NCI-H82 (cell line): Measurements from ENCODE around the gene PUSL1.
"Not testable (repeated sequence)": the region's sequence is repeated elsewhere in the genome, so short reads cannot be mapped to it uniquely, and the experiment has no call there.

Source experiments
- DNase-seq: peaks from one replicate; lab custom pipeline; 2025; lab: John Stamatoyannopoulos, UW

PUSL1 gene

DNA sequence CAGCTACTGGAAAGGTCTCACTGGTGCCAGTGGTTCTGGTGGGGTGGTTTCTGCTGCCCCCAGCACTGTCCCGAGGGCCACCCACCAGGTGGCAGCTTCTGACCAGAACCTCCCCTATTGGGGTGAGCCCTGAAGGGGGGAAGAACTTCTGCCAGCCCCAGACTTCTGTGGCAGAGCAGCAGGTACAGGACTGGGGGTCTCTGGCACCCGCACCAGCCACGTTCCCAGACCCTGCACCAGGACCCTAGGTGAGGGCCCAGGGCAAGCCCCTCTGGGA, 1.6 kb downstream of the PUSL1 start:
- no peak for DNase-seq

- DNase-seq: no peak
Observed at GRCh38 chr1:1310476-1311053, 2.2 kb downstream of the PUSL1 start.

GRCh38 chr1:1311107-1312104, 3.0 kb downstream of the PUSL1 start:
- no peak for DNase-seq

DNA sequence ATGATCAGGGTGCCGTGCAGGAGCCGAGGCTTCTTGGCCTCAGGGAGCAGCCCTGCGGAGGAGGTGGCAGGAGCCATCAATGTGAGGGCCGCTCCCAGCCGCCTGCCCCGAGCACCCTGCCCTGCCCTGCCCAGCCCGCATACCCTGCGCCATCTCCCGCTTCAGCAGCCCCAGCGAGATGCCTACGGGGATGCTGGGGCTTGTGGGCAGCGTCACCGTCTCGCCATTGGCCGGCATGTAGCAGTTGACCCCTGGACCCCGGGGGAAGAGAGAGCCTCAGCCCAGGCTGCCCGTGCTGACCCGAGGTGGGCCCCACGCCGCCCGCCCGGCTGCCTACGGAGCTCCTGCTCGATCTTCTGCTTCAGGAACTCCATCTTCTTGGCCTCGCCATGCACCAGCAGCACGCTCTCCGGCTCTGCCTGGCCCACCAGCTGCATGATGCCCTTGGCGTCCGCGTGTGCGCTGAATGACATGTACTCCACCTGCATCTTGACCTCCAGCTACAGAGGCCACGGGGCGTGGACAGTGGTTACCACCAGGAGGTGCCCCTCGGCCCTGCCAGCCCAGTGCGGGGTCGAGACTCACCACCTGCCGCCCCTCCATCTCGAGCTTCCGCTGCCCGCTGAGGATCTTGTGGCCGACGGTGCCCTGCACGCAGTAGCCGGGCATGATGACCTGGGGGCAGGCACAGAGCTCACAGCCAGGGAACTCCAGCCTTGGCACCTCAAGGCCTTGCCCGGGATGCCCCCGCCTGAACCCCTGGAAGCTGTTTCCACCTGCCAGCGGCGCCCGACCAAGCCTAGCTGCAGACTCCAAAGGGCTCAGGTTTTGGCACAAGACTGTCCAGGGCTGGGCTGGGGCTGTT, 4.3 kb downstream of the PUSL1 start:
- DNase-seq: no peak

DNA sequence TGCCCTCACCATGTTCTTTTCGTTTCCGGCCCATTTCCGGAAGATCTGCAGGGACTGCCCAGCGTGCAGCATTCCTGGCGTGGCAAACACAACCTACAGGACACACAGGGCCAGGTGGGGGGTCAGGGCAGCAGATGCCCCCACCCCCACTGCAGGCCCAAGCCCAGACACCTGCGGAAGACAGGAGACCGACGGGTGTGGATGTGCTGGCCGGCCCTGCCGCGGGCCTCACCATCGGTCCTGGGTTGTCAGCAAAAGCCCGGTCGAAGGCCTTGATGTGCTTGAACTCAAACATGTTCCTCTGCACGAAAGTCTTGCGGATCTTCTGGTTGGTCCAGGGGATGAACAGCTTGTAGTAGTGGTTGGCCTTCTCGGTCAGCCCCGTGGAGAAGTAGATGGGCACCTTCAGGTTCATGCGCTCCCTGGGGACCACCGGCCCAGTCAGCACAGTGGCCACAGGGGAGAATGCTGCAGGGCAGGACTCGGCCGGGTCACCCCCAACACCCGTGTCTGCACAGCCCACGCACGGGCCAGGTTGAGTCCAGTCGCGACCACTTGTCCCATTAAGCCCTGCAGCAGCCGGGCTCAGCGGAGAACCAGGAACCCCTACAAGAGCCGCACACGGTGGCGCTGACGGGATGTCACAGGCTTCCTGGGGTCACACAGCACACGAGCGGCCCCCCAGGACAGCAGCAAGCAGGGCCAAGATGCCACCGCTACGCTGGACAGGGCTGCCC, 5.3 kb downstream of the PUSL1 start:
- no peak for DNase-seq

DNA sequence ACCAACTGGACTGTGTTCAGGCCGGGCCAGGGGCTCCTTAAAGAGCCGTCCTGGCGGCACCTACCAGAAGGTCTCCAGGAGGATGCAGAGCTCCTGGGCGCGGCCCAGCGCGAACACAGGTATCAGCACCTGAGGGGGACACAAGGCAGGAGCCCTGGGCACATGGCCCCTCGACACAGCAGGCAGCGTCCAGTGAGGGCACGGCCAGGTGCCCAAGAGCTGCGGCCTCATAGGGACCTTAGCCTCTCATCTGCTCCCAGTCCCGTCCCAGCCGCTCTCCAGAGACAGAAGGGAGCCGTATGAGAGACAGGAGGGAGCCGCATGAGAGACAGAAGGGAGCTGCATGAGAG, 5.8 kb downstream of the PUSL1 start:
- no peak for DNase-seq

DNA sequence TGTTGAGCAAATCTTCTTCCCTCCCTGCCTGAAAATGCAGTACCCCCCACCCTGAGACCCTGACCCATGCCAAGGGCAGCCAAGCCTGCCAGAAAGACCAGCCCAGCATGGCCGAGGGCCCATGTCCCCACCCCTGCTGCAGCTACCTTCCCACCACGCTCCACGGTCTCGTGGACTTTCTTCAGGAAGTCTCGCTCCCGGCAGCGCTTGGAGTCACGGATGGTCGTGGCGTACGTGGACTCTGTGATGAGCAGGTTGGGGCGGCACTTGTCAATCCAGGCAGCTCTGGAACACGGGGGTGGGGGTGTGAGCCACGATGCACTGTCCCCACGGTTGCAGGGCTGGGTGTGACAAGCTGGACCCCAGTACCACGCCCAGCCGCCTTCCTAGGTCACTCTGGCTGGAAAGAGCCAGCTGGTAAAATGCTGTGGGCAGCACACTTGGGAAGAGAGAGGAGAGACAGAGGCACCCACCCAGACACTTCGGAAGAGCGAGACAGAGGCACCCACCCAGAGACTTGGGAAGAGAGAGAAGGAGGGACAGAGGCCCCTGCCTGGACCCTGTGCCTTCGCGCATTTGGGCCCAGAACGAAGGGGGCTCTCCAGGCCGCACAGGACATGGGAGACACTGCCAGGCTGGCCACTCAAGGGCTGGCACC, 6.4 kb downstream of the PUSL1 start:
- no peak for DNase-seq

GRCh38 chr1:1315435-1315954, 7.1 kb downstream of the PUSL1 start:
- DNase-seq: peak; percentile 55

DNA sequence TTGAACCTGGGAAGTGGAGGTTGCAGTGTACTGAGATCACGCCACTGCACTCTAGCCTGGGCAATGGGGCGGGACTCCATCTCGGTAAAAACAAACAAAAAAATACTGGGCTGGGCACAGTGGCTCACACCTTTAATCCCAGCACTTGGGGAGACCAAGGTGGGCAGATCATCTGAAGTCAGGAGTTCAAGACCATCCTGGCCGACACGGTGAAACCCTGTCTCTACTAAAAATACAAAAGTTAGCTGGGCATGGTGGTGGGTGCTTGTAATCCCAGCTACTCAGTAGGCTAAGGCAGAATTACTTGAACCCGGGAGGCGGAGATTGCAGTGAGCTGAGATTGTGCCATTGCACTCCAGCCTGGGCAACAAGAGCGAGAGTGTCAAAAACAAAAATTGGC, 7.8 kb downstream of the PUSL1 start:
- DNase-seq: not testable (repeated sequence)

- DNase-seq: no peak
Observed at GRCh38 chr1:1317420-1317819, 9.0 kb downstream of the PUSL1 start.

DNA sequence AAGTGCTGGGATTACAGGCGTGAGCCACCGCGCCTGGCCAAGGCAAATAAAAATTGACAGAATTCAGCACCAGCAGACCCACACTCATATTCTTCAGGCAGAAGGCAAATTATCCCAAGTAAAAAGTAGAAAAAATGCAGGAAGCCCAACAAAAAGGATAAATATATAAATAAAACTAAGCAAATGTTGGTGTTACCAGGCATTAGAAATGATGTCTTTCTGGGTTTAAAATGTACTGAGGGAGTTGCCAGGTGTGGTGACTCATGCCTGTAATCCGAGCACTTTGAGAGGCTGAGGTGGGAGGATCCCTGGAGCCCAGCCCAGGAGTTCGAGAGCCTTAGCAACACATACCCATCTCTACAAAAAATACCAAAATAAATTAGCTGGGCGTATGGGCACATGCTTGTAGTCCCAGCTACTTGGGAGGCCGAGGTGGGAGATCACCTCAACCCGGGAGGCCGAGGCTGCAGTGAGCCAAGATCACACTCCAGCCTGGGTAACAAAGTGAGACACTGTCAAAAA, 9.8 kb downstream of the PUSL1 start:
- DNase-seq: no peak

DNA sequence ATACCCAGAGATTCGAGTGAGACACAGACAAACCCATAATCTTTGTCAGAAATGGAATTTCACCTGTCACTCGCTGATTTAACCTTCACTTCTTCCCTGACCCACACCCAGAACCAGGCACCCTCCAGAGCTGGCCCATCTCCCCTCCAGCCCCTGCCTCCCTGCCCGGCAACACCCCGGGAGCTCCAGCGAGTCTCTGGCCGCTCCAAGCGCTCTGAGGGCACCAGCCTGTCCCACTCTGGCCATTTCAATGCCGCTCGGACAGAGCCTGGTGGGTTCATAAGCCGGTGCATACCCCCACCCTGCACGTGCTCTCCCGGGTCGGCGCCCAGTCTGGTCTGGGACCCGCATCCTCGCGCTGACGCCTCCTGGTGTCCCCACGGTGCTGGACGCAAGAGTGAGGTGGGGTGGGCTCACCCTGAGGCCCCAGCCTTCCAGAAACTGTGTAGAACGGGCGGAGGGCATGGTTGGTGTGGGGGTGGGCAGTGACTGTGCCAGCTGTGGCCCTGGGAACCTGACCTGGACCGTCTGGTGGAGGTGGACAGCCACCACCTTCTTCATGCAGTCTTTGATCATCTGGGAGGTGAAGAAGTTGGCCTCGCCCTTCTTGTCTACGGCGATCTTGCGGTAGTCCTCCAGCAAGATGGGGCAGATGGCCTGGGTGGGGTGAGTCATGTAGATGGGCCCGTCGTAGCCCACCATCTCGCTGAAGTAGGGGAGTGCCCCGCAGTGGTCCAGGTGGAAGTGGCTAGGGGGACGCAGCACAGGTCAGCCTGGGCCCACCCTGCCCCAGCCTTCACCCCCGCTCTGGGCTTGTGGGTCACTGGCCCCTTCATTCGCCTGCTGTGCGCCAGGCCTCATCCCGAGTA, 10.6 kb downstream of the PUSL1 start:
- no peak for DNase-seq

DNA sequence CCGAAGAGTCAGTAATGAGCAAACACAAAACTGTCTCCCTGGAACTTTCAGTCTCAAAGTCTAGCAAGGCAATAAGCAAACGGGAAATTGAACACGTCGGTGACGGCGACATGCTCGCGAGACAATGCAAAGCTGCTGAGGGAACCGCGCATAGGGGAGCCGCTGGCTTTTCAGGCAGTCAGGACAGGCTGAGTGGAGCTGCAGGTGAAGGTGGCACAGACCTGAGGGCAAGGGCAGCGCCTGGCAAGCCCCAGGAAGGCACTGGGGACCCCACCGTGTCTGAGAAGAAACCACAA, 11.2 kb downstream of the PUSL1 start:
- no peak for DNase-seq

- DNase-seq: no peak
Observed at GRCh38 chr1:1320666-1321448, 12.5 kb downstream of the PUSL1 start.

GRCh38 chr1:1321477-1321876, 13.1 kb downstream of the PUSL1 start:
- DNase-seq: no peak

DNA sequence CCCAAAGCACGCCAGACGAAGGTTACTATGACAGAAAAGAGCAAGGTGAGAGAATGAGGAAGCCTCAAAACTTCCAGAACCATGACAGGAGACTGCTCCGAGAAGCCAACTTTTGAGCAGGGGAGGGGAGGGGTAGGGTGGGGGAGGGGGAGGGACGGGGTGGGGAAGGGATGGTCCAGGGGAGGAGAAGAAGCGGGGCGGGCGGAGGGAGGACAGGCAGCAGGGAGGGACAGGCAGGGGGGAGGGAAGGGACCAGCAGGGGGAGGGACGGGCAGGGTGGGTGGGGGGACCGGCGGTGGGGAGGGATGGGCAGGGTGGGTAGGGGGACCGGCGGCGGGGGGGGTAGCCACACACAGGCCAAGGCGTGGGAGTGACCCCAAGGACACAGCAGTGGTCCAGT, 14.0 kb downstream of the PUSL1 start:
- DNase-seq: no peak

DNA sequence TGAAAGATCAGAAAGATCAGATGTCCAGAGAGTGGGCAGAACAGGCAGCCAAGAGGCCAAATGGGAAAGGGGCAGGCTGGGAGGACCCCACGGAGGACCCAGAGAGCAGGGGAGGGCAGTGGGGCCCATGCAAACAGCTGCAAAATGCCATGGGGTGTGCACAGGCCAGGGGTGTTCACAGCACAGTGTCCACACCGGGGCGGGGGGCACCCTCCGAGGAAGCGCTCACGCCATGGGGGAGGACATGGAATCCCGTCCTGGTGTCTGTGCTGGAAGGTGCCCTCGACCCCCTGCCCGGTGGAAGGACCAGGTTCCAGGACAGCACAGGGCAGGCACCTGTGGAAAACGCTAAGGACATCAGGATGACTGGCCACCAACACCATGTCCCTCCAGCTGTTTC, 14.6 kb downstream of the PUSL1 start:
- no peak for DNase-seq

DNA sequence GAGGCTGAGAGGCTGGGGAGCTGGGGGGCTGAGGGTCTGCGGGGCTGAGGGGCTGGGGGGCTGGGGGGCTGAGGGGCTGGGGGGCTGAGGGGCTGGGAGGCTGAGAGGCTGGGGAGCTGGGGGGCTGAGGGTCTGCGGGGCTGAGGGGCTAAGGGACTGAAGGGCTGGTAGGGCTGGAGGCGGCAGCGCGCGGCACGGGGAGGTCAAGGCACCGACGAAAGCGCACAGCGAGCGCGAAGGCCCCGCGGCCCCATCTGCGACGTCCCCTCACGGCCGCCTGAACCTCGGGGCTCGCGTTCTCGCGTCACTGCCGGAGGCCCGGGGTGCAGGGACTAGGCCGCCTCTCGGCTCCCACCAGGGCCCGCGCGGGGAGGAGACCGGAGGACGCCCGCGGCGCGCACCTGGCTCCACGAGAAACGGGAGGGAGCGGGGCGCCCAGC, 15.7 kb downstream of the PUSL1 start:
- DNase-seq: no peak

- peak; percentile 95 for DNase-seq
Observed at GRCh38 chr1:1324524-1325287, 16.3 kb downstream of the PUSL1 start, which contains the start of the genes CPTP and INTS11. CPTP (plus strand) TSS chr1:1324802; CDS start chr1:1326911, 2,109 bp downstream. INTS11 (minus strand) TSS chr1:1324660; CDS start chr1:1324608, 52 bp downstream.
